NCI-H128 (cell line): ENCODE data around the gene IFNLR1.
A peak's percentile ranks its signal among the peaks of the same experiment; 100 is the strongest.

ENCODE experiments used
- DNase-seq: peaks from one replicate; lab custom pipeline; 2025; ENCODE audit not compliant: unreplicated experiment; lab: John Stamatoyannopoulos, UW

The IFNLR1 gene

DNA sequence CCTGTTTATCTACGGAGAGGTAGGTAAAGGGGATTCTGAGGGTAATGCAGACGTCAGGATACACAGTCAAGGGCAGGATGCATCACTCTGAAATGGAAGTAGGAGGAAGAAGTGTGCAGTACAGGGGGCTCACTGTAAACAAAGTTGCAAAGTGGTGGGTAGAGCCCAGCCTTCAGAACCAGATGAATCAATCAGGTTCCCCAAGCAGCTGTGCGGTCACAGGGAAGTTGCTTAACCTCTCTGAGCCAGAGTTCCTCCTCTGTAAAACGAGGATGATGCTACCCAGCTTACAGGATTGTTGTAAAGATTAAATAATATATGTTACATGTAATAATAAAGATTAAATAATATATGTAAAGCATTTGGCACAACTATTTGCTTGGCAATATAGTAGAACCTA is 61.6 kb downstream of the IFNLR1 start:
- no peak for DNase-seq

DNA sequence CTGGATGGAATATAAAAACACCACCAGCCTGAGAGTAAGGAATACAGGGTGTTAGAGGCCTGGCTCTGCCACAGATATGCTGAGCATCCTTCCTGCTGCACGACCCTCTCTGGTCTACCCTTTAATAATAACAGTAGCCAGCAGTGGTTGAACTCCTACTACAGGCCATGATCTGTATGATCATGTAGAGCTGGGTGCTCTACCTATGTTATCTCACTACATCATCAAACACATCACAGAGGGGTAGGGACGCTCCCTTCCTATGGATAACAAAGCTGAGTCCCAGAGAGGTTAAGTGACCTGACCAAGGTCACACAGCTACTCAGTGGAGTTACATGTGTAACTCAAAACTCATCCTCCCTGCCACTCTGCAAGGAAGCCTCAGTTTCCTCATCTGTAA is 62.1 kb downstream of the IFNLR1 start:
- DNase-seq: no peak

DNA sequence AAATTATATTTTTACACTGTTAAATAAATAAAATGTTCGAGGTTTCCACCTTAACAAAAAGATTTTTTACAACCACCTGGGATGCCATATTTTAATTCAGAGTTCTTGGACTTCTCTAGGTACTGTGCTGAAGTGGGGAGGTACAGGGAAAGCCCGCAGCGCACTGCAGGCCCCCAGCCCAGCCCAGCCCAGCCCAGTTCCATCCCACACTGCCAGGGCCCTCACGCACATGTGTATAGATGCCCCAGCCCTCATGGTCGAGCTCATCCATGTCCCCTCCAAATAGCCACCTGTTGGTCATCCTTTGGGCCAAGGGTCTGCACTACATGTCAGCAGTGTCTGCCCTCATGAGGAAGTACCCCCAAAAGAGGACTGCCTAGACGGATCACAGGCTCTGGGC is 63.5 kb downstream of the IFNLR1 start:
- no peak for DNase-seq

DNA sequence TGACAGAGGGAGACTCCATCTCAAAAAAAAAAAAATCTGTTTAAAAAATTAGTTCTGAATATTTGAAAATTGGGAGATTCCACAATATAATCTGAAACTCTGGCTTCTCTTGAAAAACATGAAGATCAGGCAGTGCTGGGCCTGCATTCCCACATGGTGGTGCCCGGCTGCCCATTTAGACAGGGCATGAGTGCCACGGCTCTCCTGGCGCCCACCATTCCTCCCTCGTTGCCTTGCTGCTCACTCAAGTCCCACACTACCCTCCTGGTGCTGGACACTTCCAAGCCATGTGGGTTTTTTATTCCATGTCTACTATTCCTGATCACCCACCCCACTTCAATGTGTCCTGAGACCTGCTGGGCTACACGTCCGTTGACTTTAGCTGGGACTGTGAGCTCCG is 64.3 kb downstream of the IFNLR1 start:
- no peak for DNase-seq

DNA sequence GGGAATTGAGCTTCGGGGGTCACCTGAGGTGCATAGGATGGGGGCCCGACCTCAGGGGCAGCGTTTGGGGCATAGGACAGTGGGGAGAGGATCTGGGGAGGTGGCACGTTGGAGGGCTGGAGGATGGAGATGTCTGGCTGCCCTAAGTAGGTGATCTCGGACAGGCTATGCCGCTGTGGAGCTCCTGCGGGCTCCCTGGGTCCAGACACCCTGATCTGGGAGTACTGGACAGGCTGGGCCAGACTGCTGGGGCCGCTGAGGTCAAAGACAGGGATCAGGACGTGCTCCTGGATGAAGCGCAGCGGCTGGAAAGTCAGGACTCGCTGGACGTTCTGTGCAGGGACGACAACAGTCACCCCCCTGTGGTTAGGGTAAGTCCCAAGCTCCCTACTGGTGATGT is 65.7 kb downstream of the IFNLR1 start:
- no peak for DNase-seq

DNA sequence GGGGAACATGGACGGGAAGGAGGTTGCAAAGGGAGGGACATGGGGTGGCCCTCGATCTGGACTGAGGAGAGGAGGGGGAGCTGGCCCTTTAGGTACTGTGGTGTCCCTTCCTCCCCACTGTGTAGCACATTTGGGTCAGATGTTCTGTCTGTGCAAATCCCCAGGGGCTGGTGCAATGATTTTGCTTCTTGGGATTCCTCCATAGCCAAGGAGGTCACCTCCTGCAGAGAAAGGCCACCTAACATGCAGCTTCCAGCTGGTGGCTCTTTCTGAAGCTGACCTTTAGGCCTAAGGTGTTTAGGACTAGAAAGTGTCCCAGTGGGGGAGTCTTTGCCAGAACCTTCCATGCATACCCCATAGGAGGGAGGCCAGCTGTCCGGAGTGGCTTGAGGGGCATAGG is 66.1 kb downstream of the IFNLR1 start:
- no peak for DNase-seq

DNA sequence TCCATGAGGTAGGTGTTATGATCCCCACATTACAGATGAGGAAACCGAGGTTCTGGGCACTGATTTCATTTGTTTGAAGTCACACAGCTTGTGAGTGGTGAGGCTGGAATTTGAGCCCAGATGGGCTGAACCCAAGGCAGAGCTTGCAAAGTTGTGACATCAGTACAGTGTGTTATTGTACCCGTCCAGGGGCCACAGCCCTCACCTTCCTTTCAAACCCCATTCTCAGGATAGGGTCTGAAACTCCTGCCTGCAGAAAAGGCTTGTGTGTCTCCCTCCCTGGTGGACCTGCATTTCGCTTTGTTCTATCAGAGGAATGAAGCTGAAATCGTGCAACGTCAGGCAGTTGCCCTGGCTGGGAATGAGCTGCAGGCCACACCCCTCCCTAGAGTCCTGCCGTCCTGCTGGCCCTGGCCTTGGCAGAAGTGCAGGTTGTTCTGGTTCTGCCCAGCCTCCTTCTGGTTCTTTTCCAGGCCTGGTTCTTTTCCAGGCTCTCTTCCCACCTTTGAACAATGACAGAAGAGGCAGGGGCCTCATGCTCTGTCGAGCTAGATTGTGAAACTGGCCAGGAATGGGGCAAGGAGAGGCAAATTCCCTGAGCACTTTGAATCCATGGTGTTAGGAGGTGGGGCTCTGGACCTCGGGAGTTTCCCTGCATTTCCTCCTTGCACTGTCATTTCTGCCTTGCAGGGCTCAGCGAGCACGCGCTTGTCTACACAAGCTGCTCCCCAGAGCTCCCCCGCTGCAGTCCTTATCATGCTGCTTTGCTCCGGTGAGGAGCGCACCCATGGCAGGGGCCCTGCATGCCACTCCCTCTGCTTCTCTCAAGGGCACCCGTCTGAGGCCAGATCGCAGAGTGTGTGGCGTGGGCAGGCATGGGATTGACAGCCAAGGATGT is 67.0 kb downstream of the IFNLR1 start:
- no peak for DNase-seq

DNA sequence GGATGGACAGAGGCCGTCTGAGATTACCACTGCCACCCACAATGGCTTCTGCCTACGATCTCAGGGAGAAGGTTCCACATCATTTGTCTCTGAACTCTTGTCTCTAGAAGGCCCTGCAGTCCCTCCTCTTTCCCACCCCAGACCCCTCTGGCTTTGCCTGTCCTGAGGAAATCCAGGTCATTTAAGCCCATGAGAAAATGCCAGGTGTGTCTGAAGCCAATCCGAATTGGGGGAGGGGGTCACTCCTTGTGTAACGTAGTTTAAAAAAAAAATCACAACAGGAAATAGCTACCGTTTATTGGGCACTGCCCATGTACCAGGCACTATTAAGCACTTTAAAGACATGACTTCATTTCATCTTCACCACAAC is 67.6 kb downstream of the IFNLR1 start:
- DNase-seq: no peak

DNA sequence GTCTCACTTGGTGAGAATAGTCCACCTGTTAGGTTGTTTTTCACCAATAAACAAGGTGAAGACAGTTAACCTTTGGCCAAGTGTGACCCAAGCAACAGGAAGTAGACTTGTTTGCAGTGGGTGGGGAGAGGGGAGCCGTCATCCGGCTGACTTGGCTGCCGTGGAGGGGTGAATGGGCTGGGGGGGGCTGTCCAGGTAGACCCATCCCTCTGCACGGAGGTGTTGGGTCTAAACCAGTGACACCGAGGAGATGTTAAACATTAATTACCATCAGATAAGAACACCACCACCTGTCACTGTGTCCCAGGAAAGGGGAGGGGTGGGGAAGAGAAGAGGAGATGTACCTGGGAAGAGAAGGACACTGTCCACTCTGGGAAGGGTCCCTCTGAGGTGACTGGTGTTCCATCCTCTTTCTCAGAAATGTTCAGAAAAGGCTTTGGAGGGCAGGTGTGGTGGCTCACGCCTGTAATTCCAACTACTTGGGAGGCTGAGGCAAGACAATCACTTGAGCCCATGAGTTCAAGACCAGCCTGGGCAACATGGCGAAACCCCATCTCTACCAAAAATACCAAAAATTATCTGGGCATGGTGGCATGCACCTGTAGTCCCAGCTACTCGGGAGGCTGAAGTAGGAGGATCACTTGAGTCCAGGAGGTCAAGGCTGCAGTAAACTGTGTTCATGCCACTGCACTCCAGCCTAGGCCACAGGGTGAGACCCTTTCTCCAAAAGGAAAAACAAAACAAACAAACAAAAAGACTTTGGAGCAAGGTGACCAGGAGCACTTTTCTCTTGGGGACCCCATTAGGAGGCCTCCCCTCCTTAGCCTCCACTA is 68.5 kb downstream of the IFNLR1 start:
- DNase-seq: no peak

DNA sequence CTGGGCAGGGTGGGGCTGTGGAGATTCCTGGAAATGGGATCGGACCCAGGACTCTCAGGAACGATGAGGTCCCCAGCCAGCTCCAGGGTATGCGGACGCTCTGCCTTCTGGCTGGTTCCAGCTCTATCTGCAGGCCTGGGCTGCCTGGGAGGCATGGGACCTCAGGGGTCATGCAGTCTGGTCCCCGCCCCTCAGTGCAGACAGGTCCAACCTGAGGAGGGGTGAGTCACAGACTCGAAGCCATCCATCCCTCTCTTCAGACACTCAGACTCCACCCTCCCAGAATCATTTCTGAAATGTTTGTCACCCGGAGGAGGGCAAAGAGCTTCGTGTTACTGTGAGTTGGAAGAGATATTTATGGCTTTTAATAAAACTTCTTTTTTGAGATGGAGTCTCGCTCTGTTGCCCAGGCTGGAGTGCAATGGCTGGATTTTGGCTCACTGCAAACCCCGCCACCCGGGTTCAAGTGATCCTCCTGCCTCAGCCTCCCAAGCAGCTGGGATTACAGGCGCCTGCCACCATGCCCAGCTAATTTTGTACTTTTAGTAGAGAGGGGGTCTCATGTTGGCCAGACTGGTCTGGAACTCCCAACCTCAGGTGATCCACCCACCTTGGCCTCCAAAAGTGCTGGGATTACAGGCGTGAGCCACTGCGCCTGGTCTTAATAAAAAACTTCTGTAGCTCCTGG is 69.2 kb downstream of the IFNLR1 start:
- DNase-seq: no peak

DNA sequence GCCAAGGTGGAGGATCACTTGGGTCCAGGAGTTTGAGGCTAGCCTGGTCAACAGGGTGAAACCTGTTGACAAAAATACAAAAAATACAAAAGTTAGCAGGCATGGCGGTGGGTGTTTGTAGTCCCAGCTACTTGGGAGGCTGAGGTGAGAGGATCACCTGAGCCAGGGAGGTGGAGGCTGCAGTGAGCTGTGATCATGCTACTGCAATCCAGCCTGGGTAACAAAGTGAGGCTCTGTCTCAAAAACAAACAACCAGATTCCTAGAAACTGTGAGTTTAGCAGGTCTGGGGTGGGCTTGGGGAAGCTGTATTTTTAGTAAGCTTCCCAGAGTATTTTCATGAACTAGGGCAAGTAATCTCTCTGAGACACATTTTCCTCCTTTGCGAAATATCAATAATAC is 70.0 kb downstream of the IFNLR1 start:
- DNase-seq: no peak

DNA sequence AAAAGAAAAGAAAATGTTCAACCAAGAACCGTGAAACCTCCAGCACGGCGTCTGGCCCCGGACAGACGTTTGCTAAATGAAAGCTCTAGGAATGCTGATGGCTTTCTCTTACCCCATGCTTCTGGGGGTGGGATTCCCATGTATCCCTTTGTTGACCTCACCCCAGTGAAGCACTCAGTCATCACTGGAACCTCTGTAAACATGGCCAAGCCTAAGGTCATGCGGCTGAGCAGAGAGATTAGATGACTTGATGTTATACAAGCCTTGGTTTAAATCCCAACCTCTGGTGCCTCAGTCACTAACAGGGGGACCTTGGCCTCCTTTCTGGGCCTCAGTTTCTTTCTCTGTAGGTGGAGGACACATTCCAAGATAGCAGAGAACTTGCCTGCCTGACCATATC is 72.3 kb downstream of the IFNLR1 start:
- no peak for DNase-seq

DNA sequence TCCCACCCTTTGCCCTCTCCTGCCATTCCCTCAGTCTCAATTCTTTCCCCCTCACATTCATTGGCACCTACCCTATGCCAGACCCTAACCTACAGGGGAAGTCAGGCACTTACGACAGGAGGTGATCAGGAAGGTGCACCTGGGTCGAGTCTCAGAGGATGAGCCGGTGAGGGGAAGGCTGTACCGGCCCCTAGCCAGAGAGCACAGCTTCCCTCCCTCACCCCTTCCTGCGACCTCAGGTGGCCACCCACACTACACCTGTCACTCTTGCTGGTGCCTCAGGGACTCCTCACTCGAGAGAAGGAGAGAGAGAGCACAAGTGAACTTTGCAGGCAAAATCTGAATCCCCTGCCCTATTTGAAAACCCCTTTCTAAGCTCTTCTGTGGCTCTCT is 73.5 kb downstream of the IFNLR1 start:
- no peak for DNase-seq

DNA sequence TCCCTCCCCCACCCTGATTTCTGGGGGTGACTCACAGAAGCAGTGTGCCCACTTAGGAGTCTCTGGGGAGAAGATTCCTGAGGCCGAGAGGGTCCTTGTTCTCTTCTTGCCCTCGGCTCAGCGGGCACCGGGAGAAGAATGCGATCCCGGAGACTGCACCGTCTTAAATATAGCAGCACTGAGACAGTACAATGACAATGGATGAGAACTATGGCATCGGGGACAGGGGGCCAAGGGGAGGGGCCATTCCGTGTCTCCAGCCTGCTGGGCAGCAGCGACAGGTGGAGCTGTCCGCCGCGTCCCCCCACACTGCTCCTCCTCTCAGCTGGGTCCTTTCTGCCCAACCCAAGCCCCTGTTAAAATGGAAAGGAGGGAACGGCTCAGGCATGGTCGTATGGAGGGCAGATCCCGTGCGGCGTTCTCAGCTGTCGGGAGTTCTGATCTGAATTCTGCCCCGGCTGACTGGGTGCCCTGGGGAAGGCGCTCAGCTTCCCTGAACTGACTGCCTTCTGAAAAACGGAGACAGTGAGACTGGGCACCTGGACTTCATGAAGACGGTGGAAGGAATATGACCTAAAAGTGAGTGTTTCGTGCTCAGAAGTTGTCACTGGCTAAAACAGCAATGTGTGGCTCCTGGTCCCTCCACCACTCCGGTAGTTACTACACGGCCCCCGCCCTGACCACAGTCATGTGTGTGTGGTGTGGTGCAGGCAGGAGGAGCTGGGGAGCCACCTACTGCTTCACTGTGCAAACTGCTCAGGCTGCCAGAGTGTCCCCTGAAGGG is 74.9 kb downstream of the IFNLR1 start, which contains the start of gene MYOM3:
Gene MYOM3, minus strand, starts transcription at position 140 of the 784 bp plus-strand sequence. CDS start 3,499 bp downstream, outside the sequence.
- DNase-seq: peak; percentile 60

DNA sequence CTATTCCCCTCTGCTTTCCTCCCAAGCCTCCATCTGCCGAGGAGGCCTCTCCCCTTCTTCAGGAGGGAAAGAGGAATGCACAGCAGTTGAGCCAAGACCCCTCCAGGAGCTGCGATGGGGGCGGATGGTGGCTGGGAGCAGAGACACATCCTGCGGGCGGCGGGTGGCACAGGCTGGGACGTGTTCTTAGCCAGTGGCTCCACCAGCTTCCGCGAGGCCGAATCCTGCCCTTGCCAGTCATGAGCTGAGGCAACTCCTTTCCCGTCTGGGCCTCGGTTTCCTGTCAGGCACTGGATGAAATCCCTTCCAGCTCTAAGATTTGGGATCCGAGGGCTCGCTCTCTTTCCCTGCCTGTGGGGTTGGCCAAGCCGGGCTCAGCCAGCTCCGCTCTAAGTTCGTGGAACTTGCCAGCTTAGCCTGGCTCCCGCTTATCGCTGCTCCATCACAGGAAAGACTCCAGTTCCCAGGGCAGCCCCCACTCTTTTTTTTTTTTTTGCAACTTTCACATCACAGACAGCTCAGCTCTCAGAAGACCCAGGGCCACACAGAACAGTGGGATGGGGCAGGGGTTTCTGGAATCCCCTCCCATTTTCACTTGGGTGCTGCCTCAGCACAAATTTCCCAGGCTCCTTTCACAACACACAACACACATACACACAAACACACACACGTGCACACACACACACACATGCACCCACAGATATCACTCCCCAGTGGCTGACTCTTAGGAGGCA is 75.7 kb downstream of the IFNLR1 start:
- DNase-seq: no peak

DNA sequence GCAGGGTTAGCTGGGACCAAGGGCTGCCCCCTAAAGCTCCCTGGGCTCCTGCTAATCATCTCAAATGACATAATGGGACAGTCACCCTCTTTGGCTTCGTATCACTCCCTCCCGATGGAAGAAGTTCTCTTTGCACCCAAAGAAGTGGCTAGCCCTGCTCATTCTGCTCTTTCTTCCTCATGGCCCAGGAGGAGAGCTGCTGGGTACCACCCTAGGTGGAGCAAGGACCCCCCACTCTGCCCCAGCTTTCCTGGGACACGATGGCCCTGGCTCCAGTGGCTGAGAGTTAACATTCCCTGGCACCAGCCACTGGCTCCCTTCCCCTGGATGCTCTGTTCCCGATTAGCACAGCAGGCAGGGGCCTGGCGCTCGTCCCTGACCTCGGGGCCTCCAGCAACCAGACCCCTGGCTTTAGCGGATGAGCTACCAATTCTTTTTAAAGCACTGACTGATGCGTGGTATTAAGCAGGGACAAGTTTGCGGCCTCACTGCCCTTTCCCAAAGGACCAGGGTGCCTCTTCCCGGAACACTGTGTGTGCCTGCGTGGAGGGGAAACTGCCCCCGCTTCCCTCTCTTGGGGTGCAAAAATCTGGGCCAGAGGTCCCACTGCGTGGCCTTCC is 76.3 kb downstream of the IFNLR1 start:
- DNase-seq: no peak

DNA sequence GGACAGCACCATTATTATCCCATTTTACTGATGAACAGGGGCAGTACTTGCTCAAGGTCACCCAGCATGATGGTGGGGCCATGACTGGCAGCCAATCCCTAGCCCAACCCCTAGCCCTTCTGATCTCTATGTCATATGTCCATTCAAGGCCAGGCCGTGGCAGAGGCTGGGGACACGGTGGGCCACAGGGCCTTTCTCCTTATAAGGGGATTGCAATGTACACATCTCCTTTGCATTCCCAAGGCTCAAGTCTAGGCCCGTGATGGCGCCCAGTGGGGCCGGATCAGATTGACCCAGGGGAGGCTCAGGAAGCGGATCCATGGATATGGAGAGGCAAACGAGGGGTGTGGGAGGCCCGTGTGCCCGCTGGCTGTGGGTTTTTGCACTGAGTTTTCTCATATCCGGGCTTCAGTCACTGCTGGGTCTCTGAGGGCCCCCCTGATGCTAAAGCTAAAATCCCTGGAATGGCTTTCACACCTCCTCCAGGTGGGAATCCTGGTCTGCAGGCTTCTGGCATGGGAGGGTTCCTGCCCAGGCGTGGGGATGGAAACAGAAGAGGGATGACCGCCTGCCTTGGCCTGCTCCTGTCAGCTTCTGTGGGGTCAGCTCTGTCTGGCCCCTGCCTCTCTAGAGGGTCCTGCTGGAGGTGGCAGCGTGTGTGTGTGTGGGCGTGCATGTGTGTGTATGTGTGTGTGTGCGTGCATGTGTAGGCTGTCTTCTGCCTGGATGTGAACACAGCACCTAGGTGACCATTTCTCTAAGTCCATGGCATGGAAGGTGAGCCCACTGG is 77.2 kb downstream of the IFNLR1 start:
- DNase-seq: no peak

DNA sequence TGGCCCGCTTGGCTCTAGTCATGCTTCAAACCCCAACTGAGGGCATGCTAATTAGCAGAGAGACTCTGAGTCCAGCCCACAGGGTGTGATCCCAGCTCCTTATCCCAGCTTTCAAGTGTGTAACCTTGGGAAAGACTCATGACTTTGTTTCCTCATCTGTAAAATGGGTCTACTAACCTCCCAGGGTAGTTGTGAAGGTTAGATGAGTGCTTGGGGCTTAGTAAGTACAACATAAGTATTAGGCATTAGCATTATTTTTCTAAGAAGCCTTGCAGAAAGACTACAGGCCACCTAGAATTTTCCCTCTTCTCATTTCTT is 78.0 kb downstream of the IFNLR1 start:
- DNase-seq: no peak
